ENCODE results near the gene PTH1R.

The PTH1R gene

DNA sequence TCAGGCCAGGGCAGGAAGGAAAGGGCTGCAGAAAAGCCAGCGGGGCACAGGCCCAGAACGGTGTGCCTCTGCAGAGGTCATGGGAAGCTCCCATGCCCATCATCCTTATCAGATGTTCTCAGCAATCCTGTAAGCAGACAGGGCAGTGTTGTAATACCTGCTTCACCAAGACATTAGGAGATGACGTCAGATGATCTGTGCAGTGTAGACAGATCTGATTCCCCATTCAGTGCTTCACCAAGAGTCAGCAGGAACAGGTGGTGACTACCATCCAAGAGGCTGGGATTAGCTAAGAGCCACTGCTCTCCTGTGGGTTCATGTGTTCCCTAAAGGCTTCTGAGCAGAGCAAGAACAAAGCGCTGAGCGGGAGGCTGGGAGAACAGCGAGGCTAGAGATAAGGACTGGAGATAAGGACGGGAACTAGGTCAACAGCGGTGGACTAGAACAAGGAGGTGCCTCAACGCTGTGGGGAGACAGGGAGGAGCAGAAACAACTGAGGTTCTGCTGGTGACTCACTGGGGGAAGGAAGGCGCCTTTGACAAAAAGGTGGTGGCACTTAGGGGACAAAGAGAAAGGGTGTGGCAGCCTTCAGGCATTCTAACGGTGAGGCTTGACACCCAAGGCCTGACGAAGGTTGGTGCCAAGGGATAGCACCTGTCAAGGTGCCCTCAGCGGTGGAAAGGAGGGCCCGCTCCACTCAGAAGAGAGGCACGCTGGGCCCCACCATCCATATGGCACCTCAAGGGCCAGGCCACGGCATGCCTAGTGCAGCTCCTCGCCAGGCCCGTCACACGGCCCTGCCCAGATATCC lies 70.7 kb downstream of the PTH1R start:
- DNase-seq (ENCODE audit: low read depth), result peak; percentile 58

GRCh38 chr3:46948830-46949671 lies 71.5 kb downstream of the PTH1R start:
- DNase-seq (ENCODE audit: low read depth), result no peak

- DNase-seq (ENCODE audit: low read depth), result no peak
These were observed 72.7 kb downstream of the PTH1R start for GRCh38 chr3:46950177-46950576.

DNA sequence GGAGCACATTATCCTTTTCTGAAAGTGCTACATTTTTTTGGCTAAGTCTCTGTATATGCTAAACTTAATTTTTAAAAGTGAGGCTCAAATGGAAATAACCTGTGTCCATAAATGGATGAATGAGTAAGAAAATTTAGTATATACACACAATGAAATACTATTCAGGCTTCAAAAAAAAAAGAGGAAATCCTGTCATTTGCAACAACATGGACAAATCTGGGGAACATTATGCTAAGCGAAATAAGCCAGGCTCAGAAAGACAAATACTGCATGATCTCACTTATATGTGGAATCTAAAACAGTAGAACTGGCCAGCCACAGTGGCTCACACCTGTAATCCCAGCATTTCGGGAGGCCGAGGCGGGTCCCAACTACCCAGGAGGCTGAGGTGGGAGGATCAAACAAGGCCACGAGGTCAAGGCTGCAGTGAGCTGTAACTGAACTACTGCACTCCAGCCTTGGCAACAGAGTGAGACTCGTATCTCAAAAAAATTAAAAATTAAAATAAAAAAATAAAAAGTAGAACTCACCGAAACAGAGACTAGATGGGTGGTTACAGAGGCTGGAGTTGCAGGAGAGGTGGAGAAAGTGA lies 73.2 kb downstream of the PTH1R start:
- DNase-seq (ENCODE audit: low read depth), result no peak

DNA sequence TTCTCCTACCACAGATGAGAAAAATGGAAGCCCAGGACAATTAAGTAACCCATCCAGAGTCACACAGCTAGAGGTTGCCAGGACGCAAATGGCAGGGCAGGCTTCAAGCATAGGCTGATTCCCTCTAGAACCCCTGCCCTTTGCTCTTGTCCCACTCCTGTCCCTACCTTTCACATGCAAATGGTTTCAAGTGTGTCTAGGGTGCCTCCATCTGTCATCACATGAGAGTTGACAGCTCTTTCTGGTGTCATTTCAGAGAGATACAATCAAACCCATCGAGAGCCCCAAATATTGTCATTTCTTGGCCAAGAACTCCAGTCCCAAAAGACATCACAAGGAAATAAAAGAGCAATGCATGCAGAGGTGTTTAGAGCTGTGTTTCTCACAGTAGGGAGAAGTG lies 75.3 kb downstream of the PTH1R start:
- no peak for DNase-seq (ENCODE audit: low read depth)
